ENCODE data around the gene MCM10.

- TF ChIP-seq CTCF (IDR thresholded peaks at IDR 0.05; ENCODE audit: low read depth, low read length, poor library complexity, severe bottlenecking) (no peak), EZH2phosphoT487 (IDR thresholded peaks at IDR 0.05; ENCODE audit: borderline replicate concordance, low read length) (no peak)
These were observed 63.0 kb downstream of the MCM10 start for GRCh38 chr10:13224210-13224995.
